Keratinocyte (primary cell): Measurements from ENCODE around the gene IWS1.

Source experiments
- EZH2 ChIP-seq: IDR thresholded peaks from one replicate; pipeline ENCODE4 v1.6.1; 2012; ENCODE audit warnings: inconsistent platforms, mild to moderate bottlenecking, low read length, moderate library complexity
- TF ChIP-seq, protein P1 (sequence below), 3 experiments: IDR thresholded peaks in 1 of 3; conservative IDR thresholded peaks in 1 of 3; optimal IDR thresholded peaks in 1 of 3; 2 replicates in 2 of 3; 3 replicates in 1 of 3; pipeline versions ENCODE3 to v1.5.1; 2011; ENCODE audit warnings: low read length in 3 of 3, mild to moderate bottlenecking in 3 of 3, moderate library complexity in 2 of 3, control low read depth in 1 of 3, inconsistent platforms in 1 of 3; ENCODE audit not compliant: insufficient read depth in 2 of 3; ENCODE audit errors: extremely low read depth in 1 of 3

DNA sequence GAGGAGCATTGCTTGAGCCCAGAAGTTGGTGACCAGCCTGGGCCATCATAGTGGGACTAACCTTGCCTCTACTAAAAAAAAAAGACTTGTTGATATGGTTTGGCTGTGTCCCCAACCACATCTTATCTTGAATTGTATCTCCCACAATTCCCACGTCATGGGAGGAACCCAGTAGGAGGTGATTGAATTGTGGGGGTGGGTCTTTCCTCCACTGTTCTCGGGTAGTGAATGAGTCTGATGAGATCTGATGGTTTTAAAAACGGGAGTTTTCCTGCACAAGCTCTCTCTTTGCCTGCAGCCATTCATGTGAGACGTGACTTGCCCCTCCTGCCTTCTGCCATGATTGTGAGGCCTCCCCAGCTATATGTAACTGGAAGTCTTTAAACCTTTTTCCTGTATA lies 61.0 kb downstream of the IWS1 start:
- TF ChIP-seq, protein P1, sequence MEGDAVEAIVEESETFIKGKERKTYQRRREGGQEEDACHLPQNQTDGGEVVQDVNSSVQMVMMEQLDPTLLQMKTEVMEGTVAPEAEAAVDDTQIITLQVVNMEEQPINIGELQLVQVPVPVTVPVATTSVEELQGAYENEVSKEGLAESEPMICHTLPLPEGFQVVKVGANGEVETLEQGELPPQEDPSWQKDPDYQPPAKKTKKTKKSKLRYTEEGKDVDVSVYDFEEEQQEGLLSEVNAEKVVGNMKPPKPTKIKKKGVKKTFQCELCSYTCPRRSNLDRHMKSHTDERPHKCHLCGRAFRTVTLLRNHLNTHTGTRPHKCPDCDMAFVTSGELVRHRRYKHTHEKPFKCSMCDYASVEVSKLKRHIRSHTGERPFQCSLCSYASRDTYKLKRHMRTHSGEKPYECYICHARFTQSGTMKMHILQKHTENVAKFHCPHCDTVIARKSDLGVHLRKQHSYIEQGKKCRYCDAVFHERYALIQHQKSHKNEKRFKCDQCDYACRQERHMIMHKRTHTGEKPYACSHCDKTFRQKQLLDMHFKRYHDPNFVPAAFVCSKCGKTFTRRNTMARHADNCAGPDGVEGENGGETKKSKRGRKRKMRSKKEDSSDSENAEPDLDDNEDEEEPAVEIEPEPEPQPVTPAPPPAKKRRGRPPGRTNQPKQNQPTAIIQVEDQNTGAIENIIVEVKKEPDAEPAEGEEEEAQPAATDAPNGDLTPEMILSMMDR (optimal IDR thresholded peaks at IDR 0.05 in 1 of 3, IDR thresholded peaks at IDR 0.05 in 1 of 3, conservative IDR thresholded peaks at IDR 0.05 in 1 of 3; ENCODE audit: extremely low read depth in 1 of 3, insufficient read depth in 2 of 3, low read length in 3 of 3): no peak
- TF ChIP-seq EZH2: no peak
